GM23248 (cell line): ENCODE results near the gene LCNL1. TPM values are rescaled to one million over a fixed set of nuclear protein-coding genes. Genes with fewer than 3 reads are reported as not detected.

Experiments
- DNase-seq: peaks from one replicate; pipeline ENCODE4 v3.0.0-alpha.2; 2015
- H2AFZ ChIP-seq: fragments of 200-600 bp; sonication (generic); 2 replicates; pipeline ENCODE4 v1.6.1; 2016; ENCODE audit warnings: antibody characterized with exemption
- H3F3A ChIP-seq: fragments of 200-600 bp; sonication (generic); 2 replicates; pipeline ENCODE4 v1.6.1; 2016; ENCODE audit warnings: mild to moderate bottlenecking, antibody characterized with exemption, mixed run types; ENCODE audit not compliant: insufficient read depth
- H3K27ac ChIP-seq: fragments of 200-600 bp; sonication (generic); 2 replicates; pipeline ENCODE4 v1.5.1; 2016; ENCODE audit warnings: mild to moderate bottlenecking
- H3K27me3 ChIP-seq: fragments of 200-600 bp; sonication (generic); replicated peaks from 2 replicates; pipeline ENCODE4 v1.6.1; 2016; ENCODE audit warnings: mild to moderate bottlenecking; ENCODE audit not compliant: insufficient read depth
- H3K36me3 ChIP-seq: fragments of 200-600 bp; sonication (generic); 2 replicates; pipeline ENCODE4 v1.6.1; 2016; ENCODE audit warnings: low read depth, mild to moderate bottlenecking
- H3K4me1 ChIP-seq: fragments of 200-600 bp; sonication (generic); 2 replicates; pipeline ENCODE4 v1.6.1; 2016; ENCODE audit warnings: mild to moderate bottlenecking; ENCODE audit not compliant: insufficient read depth
- H3K4me2 ChIP-seq: fragments of 200-600 bp; sonication (generic); one replicate; pipeline ENCODE4 v1.6.1; 2016; ENCODE audit warnings: mild to moderate bottlenecking; ENCODE audit not compliant: unreplicated experiment
- H3K4me3 ChIP-seq: fragments of 200-600 bp; sonication (generic); 2 replicates; pipeline ENCODE4 v1.5.1; 2016; ENCODE audit warnings: mild to moderate bottlenecking
- H3K79me2 ChIP-seq: fragments of 200-600 bp; sonication (generic); 2 replicates; pipeline ENCODE4 v1.6.1; 2016; ENCODE audit warnings: mild to moderate bottlenecking; ENCODE audit not compliant: insufficient read depth
- H3K9ac ChIP-seq: fragments of 200-600 bp; sonication (generic); 2 replicates; pipeline ENCODE4 v1.6.1; 2016; ENCODE audit warnings: mild to moderate bottlenecking
- H3K9me2 ChIP-seq: fragments of 200-600 bp; sonication (generic); 2 replicates; pipeline ENCODE4 v1.6.1; 2016; ENCODE audit warnings: mixed run types, mild to moderate bottlenecking, moderate library complexity; ENCODE audit not compliant: insufficient read depth
- H3K9me3 ChIP-seq: fragments of 200-600 bp; sonication (generic); one replicate; pipeline ENCODE4 v1.6.1; 2017; ENCODE audit warnings: low read depth
- H4K20me1 ChIP-seq: fragments of 200-600 bp; sonication (generic); 2 replicates; pipeline ENCODE4 v1.6.0; 2016; ENCODE audit not compliant: insufficient read depth
- EZH2 ChIP-seq: fragments of 200-600 bp; sonication (generic); IDR thresholded peaks from 2 replicates; pipeline ENCODE4 v1.6.1; 2018; ENCODE audit warnings: antibody characterized with exemption, mild to moderate bottlenecking; ENCODE audit not compliant: insufficient read depth, poor library complexity, severe bottlenecking
- EZH2phosphoT487 ChIP-seq: fragments of 200-600 bp; sonication (generic); IDR thresholded peaks from 2 replicates; pipeline ENCODE4 v1.6.1; 2018; ENCODE audit warnings: antibody characterized with exemption, moderate library complexity, mild to moderate bottlenecking, low read depth; ENCODE audit not compliant: insufficient read depth
- WGBS, 2 experiments: methylation state at CpG; one replicate each; pipeline ENCODE4 v1.1.6; 2015 to 2017; ENCODE audit warnings: low lambda C conversion rate in 2 of 2, low coverage in 1 of 2; ENCODE audit errors: missing lambda C conversion rate in 2 of 2; 5-methylcytosine and 5-hydroxymethylcytosine counted together
- in situ Hi-C: fragments of 300-500 bp; cut with MboI; formaldehyde crosslinking; loops from 2 replicates; pipeline ENCODE4 v1.15.0; 2020
- polyA plus RNA-seq: library from polyadenylated mRNA; unstranded; fragments of >200 nt; fragmentation: Nextera tagmentation; extraction: Ambion mirVana; gene quantifications from 2 replicates; pipeline ENCODE4 v1.2.1, GENCODE V29; 2016
- total RNA-seq: library from RNA; depleted of rRNA; stranded (reverse); fragments of >200 nt; shearing (Covaris generic); gene quantifications from 2 replicates; pipeline ENCODE4 v1.2.3, GENCODE V29; 2014

Gene LCNL1
- total and polyA plus RNA-seq, 2 experiments from 2014 or later: not detected

DNA sequence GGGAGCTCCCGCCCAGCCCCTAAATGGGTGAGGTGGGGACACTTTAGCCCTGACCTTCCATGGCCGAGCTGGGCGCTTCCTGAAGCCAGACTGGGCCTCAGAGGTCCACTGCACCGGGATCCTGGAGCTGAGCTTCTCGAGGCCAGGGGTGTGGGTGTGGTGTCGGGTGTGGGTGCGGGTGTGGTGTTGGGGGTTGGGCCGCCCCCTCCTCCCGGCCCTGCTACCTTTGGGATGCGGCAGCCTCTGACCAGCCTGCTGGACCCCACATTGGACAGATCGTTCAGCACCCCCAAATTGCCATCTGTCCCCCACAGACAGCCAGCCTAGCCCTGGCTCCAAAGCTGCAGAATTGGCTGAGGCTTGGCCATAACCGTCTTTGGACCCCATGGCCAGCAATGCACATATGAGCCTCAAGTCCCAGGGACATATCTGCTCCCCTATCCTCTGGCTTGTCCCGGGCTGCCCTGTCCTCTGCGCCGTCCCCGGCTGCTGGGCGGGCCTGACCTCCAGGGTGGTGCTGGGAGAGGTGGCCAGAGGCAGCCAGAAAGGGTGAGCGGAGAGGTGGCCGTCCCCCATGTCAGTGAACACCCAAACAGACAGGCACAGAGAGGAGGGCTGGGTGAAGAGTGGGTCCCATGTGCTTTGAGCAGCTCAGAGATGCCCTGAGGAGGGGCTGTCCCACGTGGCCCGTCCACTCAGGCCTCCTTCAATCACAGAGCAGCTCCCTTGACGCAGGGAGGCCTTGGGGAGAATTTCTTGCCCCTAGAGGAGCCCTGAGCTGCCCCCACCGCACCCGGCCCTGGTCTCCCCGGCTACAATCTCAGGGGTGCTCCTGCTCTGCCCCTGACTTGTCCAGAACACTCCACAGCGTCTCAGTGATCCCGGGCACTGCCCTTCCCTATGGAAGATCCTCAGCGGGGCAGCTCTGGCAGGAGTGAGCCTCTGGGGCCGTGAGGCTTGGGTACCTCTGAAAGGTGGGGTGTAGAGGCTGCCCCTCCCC lies 8.9 kb upstream of the LCNL1 start:
- H3K9me2 ChIP-seq: no peaks in the 10 kb centered on the region
- TF ChIP-seq EZH2: no peak
- TF ChIP-seq EZH2phosphoT487: no peak
- no peak overlapping the region for H3K9ac ChIP-seq
- in situ Hi-C loops: no loop called here
- no peak for DNase-seq
- 77 to 78% methylated on average over 28 to 29 of the region's 29 CpGs for WGBS, 2 experiments
- H3F3A ChIP-seq: no peaks in the 10 kb centered on the region
- H3K4me2 ChIP-seq: no peak overlapping the region
- H3K27me3 ChIP-seq: no peaks in the 10 kb centered on the region
- no peaks in the 10 kb centered on the region for H4K20me1 ChIP-seq
- no peak overlapping the region for H2AFZ ChIP-seq
- no peaks in the 10 kb centered on the region for H3K4me1 ChIP-seq
- no peaks in the 10 kb centered on the region for H3K36me3 ChIP-seq
- H3K4me3 ChIP-seq: no peak overlapping the region
- no peaks in the 10 kb centered on the region for H3K79me2 ChIP-seq
- H3K9me3 ChIP-seq: no peaks in the 10 kb centered on the region
- no peak overlapping the region for H3K27ac ChIP-seq

DNA sequence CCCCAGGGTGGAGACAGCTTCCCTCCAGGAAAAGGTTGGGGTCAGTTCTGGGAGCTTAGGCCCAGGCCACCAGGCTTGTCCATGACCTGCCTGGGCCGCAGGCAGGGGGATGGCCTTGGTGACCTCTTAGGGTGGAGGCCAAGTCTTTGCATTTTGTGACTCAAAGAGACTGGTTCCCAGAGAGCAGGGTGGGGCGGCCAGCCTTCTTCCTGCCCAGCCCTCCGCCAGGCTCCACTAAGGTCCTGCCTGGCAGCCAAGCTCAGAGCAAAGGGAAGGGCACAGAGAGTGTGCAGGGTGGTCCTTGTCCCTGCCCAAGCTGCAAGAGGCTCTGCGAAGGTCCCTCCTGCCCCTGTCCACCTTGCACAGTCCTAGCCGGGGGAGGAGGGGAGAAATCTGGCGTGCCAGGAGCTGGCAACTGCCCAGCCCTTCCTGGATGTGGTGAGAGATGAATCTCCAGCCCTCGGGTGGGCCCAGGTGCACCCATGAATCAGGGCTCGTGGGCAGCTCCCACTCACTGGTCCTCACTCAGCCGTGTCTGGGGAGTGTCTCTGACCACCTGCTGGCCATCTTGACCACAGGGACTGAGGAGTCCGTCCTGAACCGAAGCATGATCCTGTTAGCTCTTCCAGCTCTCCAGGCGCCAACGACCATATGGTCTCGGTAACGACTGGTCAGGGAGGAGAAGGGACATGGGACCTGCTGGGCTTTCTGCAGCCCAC lies 7.8 kb upstream of the LCNL1 start:
- no peaks in the 10 kb centered on the region for H3K79me2 ChIP-seq
- TF ChIP-seq EZH2phosphoT487: no peak
- TF ChIP-seq EZH2: no peak
- H3K4me2 ChIP-seq: no peak overlapping the region
- in situ Hi-C loops: no loop called here
- H4K20me1 ChIP-seq: no peaks in the 10 kb centered on the region
- DNase-seq: no peak
- no peaks in the 10 kb centered on the region for H3K4me1 ChIP-seq
- no peak overlapping the region for H3K4me3 ChIP-seq
- no peaks in the 10 kb centered on the region for H3K9me3 ChIP-seq
- H3K27ac ChIP-seq: no peak overlapping the region
- no peak overlapping the region for H3K9ac ChIP-seq
- 53% methylated on average over 14 to 15 of the region's 15 CpGs for WGBS, 2 experiments
- no peaks in the 10 kb centered on the region for H3F3A ChIP-seq
- H3K27me3 ChIP-seq: no peaks in the 10 kb centered on the region
- no peaks in the 10 kb centered on the region for H3K36me3 ChIP-seq
- H3K9me2 ChIP-seq: no peaks in the 10 kb centered on the region
- no peak overlapping the region for H2AFZ ChIP-seq

DNA sequence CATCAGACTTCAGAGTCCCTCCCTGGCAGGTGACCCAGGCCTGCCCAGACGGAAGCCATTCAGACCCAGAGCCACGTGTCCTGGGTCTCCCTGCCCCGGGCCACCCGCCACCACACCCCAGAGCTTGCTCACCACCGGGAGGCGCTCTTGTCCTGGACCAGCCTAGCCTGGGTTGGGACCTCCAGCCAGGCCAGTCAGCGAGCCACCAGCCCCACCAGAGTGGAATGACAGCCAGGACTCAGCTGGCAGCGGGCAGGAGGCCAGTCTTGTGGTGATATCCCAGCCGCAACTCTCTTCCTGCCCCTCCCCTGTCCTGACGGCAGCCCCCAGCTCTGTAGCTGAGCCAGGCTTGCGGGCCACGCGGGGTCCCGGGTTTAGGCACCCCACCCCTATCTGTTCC lies 7.1 kb upstream of the LCNL1 start:
- Histone ChIP-seq H3F3A (no peaks in the 10 kb centered on the region), H3K79me2 (no peaks in the 10 kb centered on the region), H2AFZ (no peak overlapping the region), H3K4me2 (no peak overlapping the region), H3K9ac (no peak overlapping the region), H3K9me2 (no peaks in the 10 kb centered on the region), H3K4me3 (no peak overlapping the region), H3K36me3 (no peaks in the 10 kb centered on the region), H3K4me1 (no peaks in the 10 kb centered on the region), H4K20me1 (no peaks in the 10 kb centered on the region), H3K27me3 (no peaks in the 10 kb centered on the region), H3K9me3 (no peaks in the 10 kb centered on the region), H3K27ac (no peak overlapping the region)
- 56 to 65% methylated on average over 8 to 14 of the region's 14 CpGs for WGBS, 2 experiments
- in situ Hi-C loops: no loop called here
- no peak for DNase-seq
- TF ChIP-seq EZH2 (no peak), EZH2phosphoT487 (no peak)

DNA sequence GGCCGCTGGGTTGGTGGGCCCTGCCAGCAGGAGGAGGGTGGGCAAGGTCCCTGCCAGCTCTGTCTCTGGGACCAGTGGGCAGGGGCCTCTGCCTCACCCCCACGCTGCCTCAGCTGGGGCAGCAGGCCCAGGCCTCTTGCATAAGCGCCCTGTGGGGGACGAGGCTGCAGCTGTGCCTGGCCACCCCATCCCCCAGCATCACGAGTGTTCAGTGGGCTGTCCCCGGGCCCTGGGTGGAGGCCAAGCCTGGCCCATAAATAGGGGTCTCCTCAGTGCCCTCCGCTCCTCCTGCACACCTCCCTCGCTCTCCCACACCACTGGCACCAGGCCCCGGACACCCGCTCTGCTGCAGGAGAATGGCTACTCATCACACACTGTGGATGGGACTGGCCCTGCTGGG lies 5.6 kb upstream of the LCNL1 start, which contains the start of gene PTGDS:
TSS of gene PTGDS (plus strand) at position 282 of the 400 bp plus-strand sequence. CDS start at position 357, 75 bp downstream.
- no peaks in the 10 kb centered on the region for H4K20me1 ChIP-seq
- TF ChIP-seq EZH2: no peak
- WGBS, 2 experiments: 57 to 67% methylated on average over 9 to 10 of the region's 10 CpGs
- no peaks in the 10 kb centered on the region for H3K79me2 ChIP-seq
- H3K27me3 ChIP-seq: no peaks in the 10 kb centered on the region
- no peaks in the 10 kb centered on the region for H3K36me3 ChIP-seq
- no peaks in the 10 kb centered on the region for H3K9me2 ChIP-seq
- H3F3A ChIP-seq: no peaks in the 10 kb centered on the region
- H3K9me3 ChIP-seq: no peaks in the 10 kb centered on the region
- H3K4me1 ChIP-seq: no peaks in the 10 kb centered on the region
- H3K9ac ChIP-seq: peak within 1 kb of the TSS; percentile 12; the same call in 1 of the 2 replicates
- H2AFZ ChIP-seq: peak within 1 kb of the TSS; percentile 36
- no peak for DNase-seq
- in situ Hi-C loops: no loop called here
- H3K27ac ChIP-seq: no peak within 1 kb of the TSS
- peak within 1 kb of the TSS; percentile 57 for H3K4me3 ChIP-seq
- peak within 1 kb of the TSS; percentile 58 for H3K4me2 ChIP-seq
